ENCODE results near the gene SENP2.
A peak's percentile ranks its signal among the peaks of the same experiment; 100 is the strongest.
"Not testable (repeated sequence)": the region's sequence is repeated elsewhere in the genome, so short reads cannot be mapped to it uniquely, and the experiment has no call there.

Gene SENP2

GRCh38 chr3:185594073-185594472, 8.0 kb downstream of the SENP2 start:
- no peak for DNase-seq

- DNase-seq = no peak
These were observed 9.4 kb downstream of the SENP2 start for GRCh38 chr3:185595526-185595925.

DNA sequence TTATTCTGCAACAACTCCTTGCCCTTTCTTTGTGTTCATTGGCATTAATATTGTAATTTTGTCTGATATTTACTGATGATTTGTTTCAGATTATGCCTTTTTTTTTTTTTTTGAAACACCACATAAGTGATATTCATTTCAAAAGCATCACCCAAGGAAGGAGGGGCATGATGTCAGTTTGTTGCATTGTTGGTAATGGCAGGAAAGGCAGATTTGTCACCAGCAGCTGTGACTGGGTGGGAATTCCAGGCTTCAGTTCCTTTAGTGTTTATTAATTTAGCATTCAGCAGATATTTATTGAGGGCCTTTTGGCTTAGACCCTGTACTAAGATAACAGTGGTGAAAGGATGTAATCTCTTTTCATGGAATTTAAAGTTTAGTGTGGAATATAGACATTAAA, 19.5 kb downstream of the SENP2 start:
- DNase-seq = no peak

GRCh38 chr3:185606196-185606595, 20.1 kb downstream of the SENP2 start:
- no peak for DNase-seq

DNA sequence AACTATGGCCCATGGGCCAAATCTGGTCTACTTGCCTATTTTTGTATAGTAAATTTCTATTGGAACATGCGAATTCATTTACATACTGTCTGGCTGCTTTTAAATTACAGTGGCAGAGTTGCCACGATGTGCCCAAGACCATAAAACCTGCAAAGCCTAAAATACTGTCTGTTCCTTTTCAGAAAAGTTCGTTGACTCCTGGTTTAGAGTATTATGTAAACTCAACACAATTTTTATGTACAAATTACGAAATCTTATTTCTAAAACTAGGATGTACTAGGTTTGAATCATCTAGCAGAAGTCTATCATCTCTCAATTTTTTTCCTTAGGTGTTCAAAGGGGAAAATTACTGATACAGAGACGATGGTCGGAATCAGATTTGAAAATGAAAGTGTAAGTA, 26.9 kb downstream of the SENP2 start:
- DNase-seq = no peak

DNA sequence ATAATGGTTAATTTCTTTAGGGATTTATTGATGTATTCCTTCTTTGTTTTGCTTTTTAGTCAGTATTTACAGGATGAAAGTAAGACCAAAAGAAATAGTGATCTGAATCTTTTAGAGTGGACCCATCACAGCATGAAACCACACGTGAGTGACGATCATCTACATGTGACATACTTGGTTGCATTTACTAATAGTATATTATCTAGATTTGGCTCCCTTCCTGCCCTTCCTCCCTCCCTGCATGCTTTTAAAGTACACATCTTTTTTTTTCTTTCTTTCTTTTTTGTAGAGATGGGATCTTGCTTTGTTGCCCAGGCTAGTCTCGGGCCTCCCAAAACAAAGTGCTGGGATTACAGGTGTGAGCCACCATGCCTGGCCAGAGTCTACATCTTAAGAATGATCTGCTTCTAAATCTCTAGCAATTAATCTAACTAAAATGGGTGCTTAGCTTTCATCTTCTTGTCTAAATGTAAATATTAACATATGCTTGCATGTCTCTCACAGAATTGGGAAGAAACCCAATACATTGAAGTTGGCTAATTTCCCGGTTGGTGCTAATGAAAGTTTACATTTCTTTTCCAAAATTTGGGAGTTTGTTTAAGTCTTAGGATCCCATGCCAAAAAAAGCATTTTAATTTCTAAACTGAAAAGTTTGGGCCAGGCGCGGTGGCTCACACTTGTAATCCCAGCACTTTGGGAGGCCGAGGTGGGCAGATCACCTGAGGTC, 38.0 kb downstream of the SENP2 start:
- DNase-seq = no peak

DNA sequence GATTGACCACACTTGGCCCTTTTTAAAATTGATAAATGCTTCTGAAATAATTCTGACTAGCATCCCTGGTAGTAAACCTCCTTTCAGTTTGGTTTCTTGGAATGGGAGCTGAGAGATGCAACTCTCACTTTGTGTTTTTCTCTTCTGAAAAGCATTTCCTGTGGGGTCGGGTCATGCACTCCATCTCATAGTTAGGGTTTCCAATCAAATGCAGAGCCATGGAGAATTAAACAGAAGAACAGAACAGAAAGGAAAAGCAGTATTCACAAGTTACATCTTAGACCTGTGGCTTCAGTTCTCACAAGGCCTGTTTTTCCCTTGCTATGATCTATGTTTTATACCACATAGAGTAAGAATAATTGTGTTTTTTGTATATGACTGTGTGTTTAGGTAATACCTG, 39.7 kb downstream of the SENP2 start:
- DNase-seq = no peak

- DNase-seq = no peak
These were observed 43.6 kb downstream of the SENP2 start for GRCh38 chr3:185629554-185630181.

GRCh38 chr3:185630182-185630622, 44.1 kb downstream of the SENP2 start:
- peak; percentile 13 for DNase-seq

- DNase-seq = no peak
These were observed 45.0 kb downstream of the SENP2 start for GRCh38 chr3:185631108-185631507.

- DNase-seq = no peak
These were observed 45.6 kb downstream of the SENP2 start for GRCh38 chr3:185631508-185632206.

- no peak for DNase-seq
These were observed 46.9 kb downstream of the SENP2 start for GRCh38 chr3:185632996-185633395.

- DNase-seq = no peak
These were observed 51.3 kb downstream of the SENP2 start for GRCh38 chr3:185637388-185637787.

- DNase-seq = not testable (repeated sequence)
These were observed 52.6 kb downstream of the SENP2 start for GRCh38 chr3:185638651-185639050.

GRCh38 chr3:185639632-185640206, 53.6 kb downstream of the SENP2 start:
- no peak for DNase-seq

DNA sequence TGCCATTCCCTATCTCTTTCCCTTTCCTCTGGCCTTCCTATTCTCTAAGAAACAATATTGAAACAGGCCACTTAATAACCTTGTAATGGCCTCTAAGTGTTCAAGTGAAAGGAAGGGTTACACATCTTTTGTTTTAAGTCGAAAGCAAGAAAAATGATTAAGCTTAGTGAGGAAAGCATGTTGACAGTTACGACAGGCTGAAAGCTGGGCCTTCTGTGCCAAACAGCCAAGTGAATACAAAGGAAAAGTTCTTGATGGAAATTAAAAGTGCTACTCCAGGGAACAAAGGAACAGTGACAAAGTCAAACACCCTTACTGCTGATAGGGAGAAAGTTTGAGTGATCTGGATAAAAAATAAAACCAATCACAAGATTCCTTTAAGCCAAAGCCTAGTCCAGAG, 54.2 kb downstream of the SENP2 start:
- DNase-seq = no peak

DNA sequence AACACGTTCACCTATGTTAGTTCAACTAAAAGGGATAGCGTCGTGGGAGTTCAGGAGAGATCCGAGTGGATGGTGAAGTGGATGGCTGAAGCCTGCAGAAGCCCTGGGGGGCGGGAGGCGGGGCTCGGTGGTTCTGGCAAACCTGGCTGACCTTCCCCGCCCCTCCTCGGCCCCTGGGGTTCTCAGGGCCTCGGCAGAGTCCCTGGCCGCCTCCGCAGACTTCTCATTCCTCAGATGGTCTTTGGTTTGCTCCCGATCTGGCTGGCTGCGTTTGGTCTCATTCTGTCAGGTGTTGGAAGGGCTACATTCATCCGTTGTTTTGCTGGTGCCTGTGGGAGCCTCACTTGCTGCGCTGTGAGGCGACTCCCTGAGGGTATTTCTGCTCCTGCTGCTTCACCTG, 59.1 kb downstream of the SENP2 start:
- not testable (repeated sequence) for DNase-seq

DNA sequence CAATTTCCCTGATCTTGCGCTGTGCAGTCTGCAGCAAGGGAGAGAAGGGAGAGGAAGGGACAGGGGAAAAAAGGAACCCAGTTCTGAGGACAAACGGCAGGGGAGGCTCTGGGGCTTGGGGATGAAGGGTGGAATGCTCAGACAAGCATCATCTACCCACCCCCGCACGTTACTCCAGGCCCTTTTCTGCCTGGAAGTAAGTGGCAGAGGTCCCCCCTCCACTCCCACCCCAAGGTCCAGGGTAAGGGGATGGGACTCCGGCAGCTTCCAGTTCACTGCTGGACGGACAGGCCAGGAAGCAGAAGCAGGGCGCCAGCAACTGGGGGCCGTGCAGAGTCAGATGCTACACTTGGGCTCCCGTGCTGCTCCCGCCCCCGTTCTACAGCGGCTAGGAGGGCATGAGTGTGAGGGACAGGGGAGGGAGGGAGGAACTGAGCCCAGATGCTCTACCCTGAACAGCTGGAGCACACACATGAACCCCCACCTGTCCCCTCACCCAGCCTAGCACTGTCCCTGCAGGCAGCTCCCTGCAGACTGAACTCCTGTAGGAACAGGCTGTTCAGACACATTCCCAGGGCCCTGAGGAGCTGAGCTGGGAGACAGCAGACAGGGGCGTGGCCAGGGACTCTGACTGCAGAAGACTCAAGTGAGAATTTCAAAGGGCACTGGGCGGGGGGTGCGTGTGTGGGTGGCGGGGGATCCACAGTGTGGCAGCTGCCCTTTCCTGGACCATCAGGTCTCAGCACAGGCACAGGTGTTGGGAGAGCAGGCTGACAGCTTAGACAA, 59.7 kb downstream of the SENP2 start:
- no peak for DNase-seq

DNA sequence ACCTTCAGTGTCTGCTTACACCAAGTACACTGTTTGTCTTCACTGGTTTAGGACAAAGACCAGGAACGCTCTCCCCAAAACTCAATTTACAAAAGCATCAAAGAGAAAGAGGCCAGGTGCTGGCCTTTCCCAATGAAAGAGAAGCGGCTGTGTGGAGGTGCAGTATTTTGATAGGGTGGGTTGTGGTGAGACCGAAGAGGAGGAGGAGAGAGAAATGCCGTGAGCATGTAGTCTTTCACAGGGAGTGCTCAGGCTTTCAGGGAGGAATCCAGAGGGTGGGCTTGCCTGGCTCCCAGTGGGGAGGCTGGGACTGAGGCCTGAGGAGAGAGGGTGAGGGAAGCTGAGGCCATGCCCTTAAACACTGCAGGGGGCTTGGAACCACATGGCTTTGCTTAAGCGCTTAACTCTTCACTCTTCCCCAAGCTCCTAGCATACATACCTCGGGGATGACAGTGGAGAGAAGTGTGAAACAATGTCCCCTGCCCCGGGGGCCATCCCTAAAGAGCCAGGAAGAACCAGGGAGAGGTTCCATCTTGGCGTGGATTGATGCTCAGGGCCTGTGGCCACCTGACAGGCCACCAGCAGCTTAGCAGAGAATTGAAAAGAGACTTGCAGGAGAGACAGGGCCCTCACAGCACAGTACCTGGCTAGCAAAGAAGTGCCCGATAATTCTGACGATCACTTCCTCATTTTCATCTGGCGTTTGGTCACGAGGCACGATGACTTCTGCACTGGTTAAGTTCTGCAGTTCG, 60.5 kb downstream of the SENP2 start:
- DNase-seq = no peak

DNA sequence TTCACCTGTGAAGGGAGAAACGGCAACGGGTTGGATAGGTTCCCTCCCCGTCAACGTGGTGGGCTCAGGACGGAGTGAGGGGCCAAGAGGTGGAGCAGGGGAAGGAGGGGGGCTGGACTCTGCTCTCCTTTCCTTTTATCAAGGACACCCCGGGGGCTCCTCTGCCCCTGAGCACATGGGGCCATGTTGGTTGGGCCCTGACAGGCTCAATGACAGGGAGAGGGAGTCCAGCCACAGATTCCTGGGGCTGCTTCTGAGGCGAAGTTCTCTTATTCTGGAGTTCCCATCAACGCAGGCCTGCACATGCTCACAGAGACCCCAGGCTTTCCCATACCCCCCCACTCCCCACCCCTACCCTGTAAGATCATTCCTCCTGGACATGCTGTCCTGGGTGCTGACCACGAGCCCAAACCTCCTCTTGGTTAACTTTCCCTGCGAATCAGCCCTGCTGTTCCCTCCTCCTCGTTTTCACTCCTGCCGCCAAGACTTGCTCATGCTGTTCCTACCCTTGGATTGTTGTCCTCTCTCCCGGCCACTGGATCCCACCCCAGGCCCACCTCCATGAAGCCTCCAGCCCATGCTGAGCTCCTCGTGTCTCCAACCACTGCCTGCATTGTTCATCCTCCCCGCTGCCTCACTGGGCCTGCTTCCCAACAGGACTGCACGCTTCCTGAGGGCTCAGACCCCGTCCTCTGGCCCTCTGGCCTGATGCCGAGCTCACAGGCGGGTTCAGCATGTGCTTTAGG, 61.2 kb downstream of the SENP2 start:
- no peak for DNase-seq

DNA sequence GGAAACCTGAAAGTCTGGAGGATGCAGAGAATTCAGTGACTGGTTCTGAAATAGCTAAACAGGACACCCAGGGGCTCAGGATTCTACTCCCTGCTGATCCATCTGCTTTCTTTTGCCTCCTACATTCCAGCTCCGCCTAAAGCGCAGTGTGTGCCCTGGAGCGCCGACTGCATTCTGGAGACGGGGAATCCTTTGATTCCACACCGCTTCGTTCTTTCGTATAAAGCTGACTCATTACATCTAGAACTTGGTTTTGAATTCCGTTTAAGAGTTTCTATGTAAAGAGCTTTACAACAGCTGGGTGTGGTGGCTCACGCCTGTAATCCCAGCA, 61.8 kb downstream of the SENP2 start:
- no peak for DNase-seq

- no peak for DNase-seq
These were observed 62.3 kb downstream of the SENP2 start for GRCh38 chr3:185648396-185648795.

Measured in midbrain (tissue), 1 donor.